IPS-18a (cell line): ENCODE results near the gene C1QTNF2.
A peak's percentile ranks its signal among the peaks of the same experiment; 100 is the strongest.
"Not testable (repeated sequence)": the region's sequence is repeated elsewhere in the genome, so short reads cannot be mapped to it uniquely, and the experiment has no call there.

ENCODE experiments used
- H3K27ac ChIP-seq: one replicate; pipeline ENCODE4 v1.5.1; 2013; ENCODE audit warnings: low read length
- H3K27me3 ChIP-seq: one replicate; pipeline ENCODE4 v1.6.1; 2013; ENCODE audit warnings: mild to moderate bottlenecking, low read length; ENCODE audit not compliant: control insufficient read depth, insufficient read depth
- H3K36me3 ChIP-seq: one replicate; pipeline ENCODE4 v1.6.1; 2013; ENCODE audit warnings: low read depth, low read length; ENCODE audit not compliant: control insufficient read depth
- H3K4me1 ChIP-seq: one replicate; pipeline ENCODE4 v1.6.1; 2013; ENCODE audit warnings: low read depth, low read length; ENCODE audit not compliant: control insufficient read depth
- H3K4me3 ChIP-seq: one replicate; pipeline ENCODE4 v1.5.1; 2013; ENCODE audit warnings: low read length
- H3K9ac ChIP-seq: one replicate; pipeline ENCODE4 v1.6.1; 2013; ENCODE audit warnings: mild to moderate bottlenecking, low read length, moderate library complexity
- H3K9me3 ChIP-seq: one replicate; pipeline ENCODE4 v1.6.1; 2013; ENCODE audit warnings: low read depth, low read length; ENCODE audit not compliant: control insufficient read depth

C1QTNF2 gene

GRCh38 chr5:160339406-160340130, 30.9 kb downstream of the C1QTNF2 start:
- Histone ChIP-seq H3K9ac (no peak overlapping the region), H3K4me3 (no peak overlapping the region), H3K9me3 (no peaks in the 10 kb centered on the region), H3K36me3 (no peaks in the 10 kb centered on the region), H3K27ac (no peak overlapping the region), H3K4me1 (peaks cover 5% of the 10 kb centered on the region), H3K27me3 (no peaks in the 10 kb centered on the region)

- H3K9me3 ChIP-seq, H3K9ac ChIP-seq, H3K27me3 ChIP-seq, H3K36me3 ChIP-seq, H3K4me1 ChIP-seq, H3K27ac ChIP-seq, H3K4me3 ChIP-seq: not testable (repeated sequence)
Observed at GRCh38 chr5:160334716-160335115, 35.7 kb downstream of the C1QTNF2 start.

GRCh38 chr5:160333721-160334120, 36.7 kb downstream of the C1QTNF2 start:
- H3K4me3 ChIP-seq: no peak overlapping the region
- no peak overlapping the region for H3K27ac ChIP-seq
- no peak overlapping the region for H3K9ac ChIP-seq
- no peaks in the 10 kb centered on the region for H3K4me1 ChIP-seq
- no peaks in the 10 kb centered on the region for H3K36me3 ChIP-seq
- no peaks in the 10 kb centered on the region for H3K9me3 ChIP-seq
- no peaks in the 10 kb centered on the region for H3K27me3 ChIP-seq

- no peaks in the 10 kb centered on the region for H3K27me3 ChIP-seq
- H3K36me3 ChIP-seq: no peaks in the 10 kb centered on the region
- no peak overlapping the region for H3K27ac ChIP-seq
Observed at GRCh38 chr5:160330212-160330611, 40.2 kb downstream of the C1QTNF2 start.

GRCh38 chr5:160327818-160328217, 42.6 kb downstream of the C1QTNF2 start:
- H3K9me3 ChIP-seq: no peaks in the 10 kb centered on the region
- H3K4me3 ChIP-seq: no peak overlapping the region
- no peak overlapping the region for H3K27ac ChIP-seq
- H3K4me1 ChIP-seq: no peaks in the 10 kb centered on the region
- no peak overlapping the region for H3K9ac ChIP-seq
- no peaks in the 10 kb centered on the region for H3K36me3 ChIP-seq
- no peaks in the 10 kb centered on the region for H3K27me3 ChIP-seq

More at GRCh38 chr5:160330212-160330611, 40.2 kb downstream of the C1QTNF2 start:
- Histone ChIP-seq H3K9me3 (no peaks in the 10 kb centered on the region), H3K4me1 (no peaks in the 10 kb centered on the region), H3K4me3 (no peak overlapping the region), H3K9ac (no peak overlapping the region)

GRCh38 chr5:160326981-160327380, 43.4 kb downstream of the C1QTNF2 start:
- Histone ChIP-seq H3K27ac (no peak overlapping the region), H3K9ac (no peak overlapping the region), H3K4me3 (no peak overlapping the region), H3K36me3 (no peaks in the 10 kb centered on the region), H3K27me3 (no peaks in the 10 kb centered on the region), H3K9me3 (no peaks in the 10 kb centered on the region), H3K4me1 (no peaks in the 10 kb centered on the region)

GRCh38 chr5:160325716-160326115, 44.7 kb downstream of the C1QTNF2 start:
- Histone ChIP-seq H3K27me3 (no peaks in the 10 kb centered on the region), H3K4me3 (no peak overlapping the region), H3K4me1 (no peaks in the 10 kb centered on the region), H3K9ac (no peak overlapping the region), H3K36me3 (no peaks in the 10 kb centered on the region), H3K27ac (no peak overlapping the region), H3K9me3 (no peaks in the 10 kb centered on the region)

- no peak overlapping the region for H3K27ac ChIP-seq
- no peak overlapping the region for H3K4me3 ChIP-seq
- H3K9me3 ChIP-seq: no peaks in the 10 kb centered on the region
- H3K36me3 ChIP-seq: no peaks in the 10 kb centered on the region
- no peaks in the 10 kb centered on the region for H3K27me3 ChIP-seq
- H3K9ac ChIP-seq: no peak overlapping the region
- H3K4me1 ChIP-seq: no peaks in the 10 kb centered on the region
Observed at GRCh38 chr5:160324886-160325285, 45.5 kb downstream of the C1QTNF2 start.

- H3K4me3 ChIP-seq: no peak overlapping the region
- no peak overlapping the region for H3K9ac ChIP-seq
- H3K4me1 ChIP-seq: peaks cover 10% of the 10 kb centered on the region
- no peaks in the 10 kb centered on the region for H3K36me3 ChIP-seq
- no peaks in the 10 kb centered on the region for H3K27me3 ChIP-seq
- H3K27ac ChIP-seq: no peak overlapping the region
- H3K9me3 ChIP-seq: no peaks in the 10 kb centered on the region
Observed at GRCh38 chr5:160318409-160318808, 52.0 kb downstream of the C1QTNF2 start.

- Histone ChIP-seq H3K27me3 (no peaks in the 10 kb centered on the region), H3K4me1 (peaks cover 17% of the 10 kb centered on the region), H3K4me3 (no peak overlapping the region), H3K9ac (no peak overlapping the region), H3K27ac (no peak overlapping the region), H3K9me3 (no peaks in the 10 kb centered on the region), H3K36me3 (no peaks in the 10 kb centered on the region)
Observed at GRCh38 chr5:160317434-160317833, 53.0 kb downstream of the C1QTNF2 start.

- no peaks in the 10 kb centered on the region for H3K9me3 ChIP-seq
- H3K27ac ChIP-seq: no peak overlapping the region
Observed at GRCh38 chr5:160315968-160316367, 54.5 kb downstream of the C1QTNF2 start.

GRCh38 chr5:160312960-160313727, 57.3 kb downstream of the C1QTNF2 start:
- Histone ChIP-seq H3K9ac (peak overlapping the region; percentile 76), H3K4me3 (peak overlapping the region; percentile 88), H3K9me3 (no peaks in the 10 kb centered on the region), H3K36me3 (peaks cover 15% of the 10 kb centered on the region), H3K27ac (peak overlapping the region; percentile 59), H3K27me3 (no peaks in the 10 kb centered on the region), H3K4me1 (peaks cover 21% of the 10 kb centered on the region)

More at GRCh38 chr5:160315968-160316367, 54.5 kb downstream of the C1QTNF2 start:
- Histone ChIP-seq H3K27me3 (no peaks in the 10 kb centered on the region), H3K9ac (no peak overlapping the region), H3K4me3 (no peak overlapping the region), H3K4me1 (peaks cover 18% of the 10 kb centered on the region), H3K36me3 (no peaks in the 10 kb centered on the region)
